DMS114 treated with DMSO at 0.1 percent for 48 hours (cell line): ENCODE measurements around the gene MRPL49.
"Not testable (repeated sequence)": the region's sequence is repeated elsewhere in the genome, so short reads cannot be mapped to it uniquely, and the experiment has no call there.

Experiments used
- DNase-seq: peaks from one replicate; lab custom pipeline; 2025; ENCODE audit not compliant: unreplicated experiment; lab: John Stamatoyannopoulos, UW

MRPL49 gene

DNA sequence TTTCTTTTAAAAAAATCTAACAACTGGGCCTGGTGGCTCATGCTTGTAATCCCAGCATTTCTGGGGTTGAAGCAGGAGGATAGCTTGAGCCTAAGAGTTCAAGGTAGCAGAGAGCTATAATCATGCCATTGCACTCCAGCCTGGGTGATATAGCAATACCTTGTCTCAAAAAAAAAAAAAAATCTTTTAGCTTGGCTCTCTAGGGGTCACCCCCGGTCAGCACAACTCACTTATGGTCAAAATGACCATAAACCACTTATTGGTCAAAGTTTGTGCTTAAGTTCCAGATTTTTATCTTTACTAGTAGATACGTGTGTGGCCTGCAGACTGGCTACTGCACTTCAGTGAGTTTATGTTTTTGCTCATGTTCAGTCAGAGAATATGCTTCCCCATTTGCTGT is 41.6 kb downstream of the MRPL49 start:
- no peak for DNase-seq

DNA sequence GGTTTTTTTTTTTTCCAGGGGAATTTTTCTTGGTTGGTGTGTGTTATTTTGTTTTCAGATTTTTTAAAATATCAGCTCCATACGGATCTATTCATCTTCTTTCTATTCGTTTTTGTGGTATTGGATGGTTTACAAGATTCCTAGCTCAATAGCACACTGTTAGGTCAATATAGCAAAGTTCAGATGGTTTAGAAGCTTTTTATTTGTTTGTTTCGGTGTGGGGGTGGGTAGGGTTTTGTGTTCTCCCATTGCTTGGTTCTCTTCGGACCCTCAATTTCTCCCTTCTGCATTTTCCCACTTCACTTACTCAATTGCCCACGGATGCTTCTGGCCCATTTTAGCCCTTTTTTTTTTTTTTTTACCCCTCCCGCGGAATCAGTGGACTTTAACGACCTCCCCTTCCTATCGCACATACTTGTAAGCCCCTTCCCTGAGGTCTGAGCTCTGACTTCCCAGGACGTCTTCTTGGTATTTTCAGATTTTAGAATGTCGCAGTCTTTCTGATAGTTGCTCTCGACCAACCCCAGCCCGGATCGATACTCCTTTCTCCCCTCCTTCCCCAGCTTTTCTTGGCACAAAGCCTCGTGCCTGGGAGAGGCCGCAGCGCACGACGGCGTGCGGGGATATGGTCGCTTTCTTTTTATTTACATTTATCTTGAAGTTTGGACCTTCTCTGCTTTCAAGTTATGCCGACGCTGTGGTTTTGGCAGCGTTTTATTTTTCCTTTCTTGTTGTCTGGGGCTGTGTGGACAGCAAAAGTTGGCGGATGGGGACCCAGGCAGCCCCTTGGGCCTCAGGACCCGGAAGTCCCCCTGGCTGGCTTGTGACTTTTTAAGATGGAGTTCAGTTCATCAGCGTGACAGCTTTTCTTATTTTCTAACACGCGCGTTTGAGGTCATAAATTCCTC is 43.5 kb downstream of the MRPL49 start:
- no peak for DNase-seq

DNA sequence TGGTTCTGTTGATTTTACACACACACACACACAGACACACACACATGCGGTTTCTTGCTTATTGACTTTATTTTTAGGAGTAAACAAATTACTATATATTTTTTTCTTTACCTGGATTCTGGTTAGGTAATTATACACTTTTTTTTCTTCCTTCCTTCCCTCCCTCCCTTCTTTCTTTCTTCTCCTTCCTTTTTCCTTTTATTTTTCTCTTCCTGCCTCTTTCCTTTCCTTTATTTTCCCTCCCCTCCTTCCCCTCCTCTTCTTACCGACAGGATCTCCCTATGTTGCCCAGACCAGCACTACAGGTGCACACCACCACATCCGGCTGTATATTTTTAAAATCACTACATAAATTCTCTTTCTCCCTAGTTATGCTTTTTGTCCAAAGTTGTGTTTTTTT is 44.8 kb downstream of the MRPL49 start:
- no peak for DNase-seq

DNA sequence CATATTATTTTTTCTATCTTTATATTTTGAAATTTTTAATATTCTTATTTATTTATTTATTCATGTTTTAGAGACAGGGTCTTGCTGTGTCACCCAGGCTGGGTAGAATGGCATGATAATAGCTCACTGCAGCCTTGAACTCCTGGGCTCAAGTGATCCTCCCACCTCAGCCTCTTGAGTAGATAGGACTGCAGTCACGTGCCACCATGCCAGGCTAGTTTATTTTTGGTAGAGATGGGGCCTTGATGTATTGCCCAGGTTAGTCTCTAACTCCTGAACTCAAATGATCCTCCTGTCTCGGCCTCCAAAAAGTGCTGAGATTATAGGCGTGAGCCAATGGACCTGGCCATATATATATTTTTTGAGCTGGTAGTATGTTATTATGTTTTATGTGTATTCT is 45.5 kb downstream of the MRPL49 start:
- no peak for DNase-seq

DNA sequence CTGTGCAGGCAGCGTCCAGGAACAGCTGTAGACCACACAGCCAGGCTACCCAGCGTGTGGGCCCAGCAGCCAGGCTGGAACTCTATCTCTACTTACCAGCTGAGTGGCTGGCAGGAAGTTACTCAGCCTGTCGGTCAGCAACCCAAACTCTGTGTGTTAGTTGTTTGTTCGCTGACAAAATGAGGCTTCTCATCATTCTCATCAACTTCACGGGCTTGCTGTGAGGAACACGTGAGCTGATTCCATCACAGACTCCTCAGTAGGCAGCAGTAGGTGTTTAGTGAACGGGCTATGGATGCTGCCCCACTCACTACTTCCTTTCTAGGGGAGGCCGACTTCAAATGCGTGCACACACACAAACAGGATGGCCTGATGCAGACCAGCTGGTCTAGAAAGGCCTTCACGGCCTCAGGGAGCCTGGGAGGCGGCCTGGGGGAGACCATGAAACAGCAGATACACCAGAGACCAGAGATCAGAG is 47.1 kb downstream of the MRPL49 start:
- no peak for DNase-seq

DNA sequence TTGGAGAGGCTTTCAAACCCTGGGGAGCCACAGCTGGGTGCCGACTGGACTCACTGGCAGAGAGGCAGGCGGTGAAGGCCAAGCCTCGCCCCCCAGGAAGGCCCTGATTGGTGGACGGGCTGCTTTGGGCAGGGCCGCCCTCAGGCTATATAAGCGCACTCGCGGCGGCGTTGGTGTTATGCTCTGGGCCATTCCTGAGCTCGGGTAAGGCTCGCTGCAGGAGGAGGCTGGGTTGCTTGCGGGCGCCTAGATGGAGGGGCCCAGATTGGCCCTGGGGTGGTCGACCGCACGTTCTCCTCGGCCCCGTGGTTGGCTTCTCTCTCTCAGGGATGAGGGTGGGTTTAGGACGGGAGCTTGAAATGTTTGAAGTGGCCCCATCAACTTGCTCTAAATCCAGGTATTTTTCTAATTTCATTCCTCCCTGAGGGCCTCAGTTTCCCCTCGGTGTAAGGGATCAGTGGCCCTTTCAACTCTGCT is 48.0 kb downstream of the MRPL49 start, which contains the start of gene SPDYC:
Gene SPDYC, plus strand, starts transcription at position 176 of the 477 bp plus-strand sequence. CDS start 1,125 bp downstream, outside the sequence.
- no peak for DNase-seq

DNA sequence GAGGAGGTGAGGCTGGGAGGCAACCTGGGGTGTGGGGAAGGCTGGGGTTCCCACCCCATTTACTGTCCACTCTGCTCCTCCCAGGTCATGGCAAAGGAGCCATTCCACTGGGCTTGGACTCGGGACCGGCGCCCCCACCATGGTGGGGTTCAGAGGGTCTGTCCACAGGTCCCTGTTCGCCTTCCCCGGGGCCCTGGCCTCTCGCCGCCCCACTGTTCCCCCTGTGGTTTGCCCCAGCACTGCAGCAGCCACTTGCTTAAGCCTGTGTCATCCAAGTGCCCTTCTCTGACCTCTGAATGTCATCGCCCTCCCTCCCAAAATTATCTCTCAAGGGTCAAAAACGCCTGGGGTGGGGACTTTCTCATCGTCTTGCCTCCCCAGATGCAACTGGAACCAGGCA is 50.5 kb downstream of the MRPL49 start:
- DNase-seq, result no peak

DNA sequence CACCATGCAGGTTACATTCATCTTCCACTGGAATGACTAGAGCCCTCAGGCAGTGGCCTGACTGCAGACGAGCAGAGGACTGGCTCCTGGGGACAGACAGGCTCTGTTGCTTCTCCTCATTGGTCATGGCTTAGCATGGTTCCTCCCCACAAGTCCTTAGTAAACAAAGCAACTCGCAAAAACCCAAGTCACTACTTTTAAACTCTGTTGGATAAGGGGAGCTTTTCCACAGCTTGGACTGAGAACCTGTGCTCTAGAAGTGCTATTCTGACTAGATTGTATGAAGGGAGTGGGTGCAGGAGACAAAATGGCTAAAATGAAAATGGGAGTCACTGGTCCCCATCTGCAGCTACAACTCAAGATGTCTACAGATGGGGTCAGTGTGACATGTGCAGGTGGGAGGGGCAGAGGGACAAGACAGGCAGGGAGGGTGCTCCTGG is 52.5 kb downstream of the MRPL49 start:
- DNase-seq, result not testable (repeated sequence)
